Measurements from ENCODE around the gene LHFPL4. TPM values are rescaled to one million over a fixed set of nuclear protein-coding genes. Genes with fewer than 3 reads are reported as not detected.

Gene LHFPL4
- polyA plus RNA-seq, 1 experiment: not detected

DNA sequence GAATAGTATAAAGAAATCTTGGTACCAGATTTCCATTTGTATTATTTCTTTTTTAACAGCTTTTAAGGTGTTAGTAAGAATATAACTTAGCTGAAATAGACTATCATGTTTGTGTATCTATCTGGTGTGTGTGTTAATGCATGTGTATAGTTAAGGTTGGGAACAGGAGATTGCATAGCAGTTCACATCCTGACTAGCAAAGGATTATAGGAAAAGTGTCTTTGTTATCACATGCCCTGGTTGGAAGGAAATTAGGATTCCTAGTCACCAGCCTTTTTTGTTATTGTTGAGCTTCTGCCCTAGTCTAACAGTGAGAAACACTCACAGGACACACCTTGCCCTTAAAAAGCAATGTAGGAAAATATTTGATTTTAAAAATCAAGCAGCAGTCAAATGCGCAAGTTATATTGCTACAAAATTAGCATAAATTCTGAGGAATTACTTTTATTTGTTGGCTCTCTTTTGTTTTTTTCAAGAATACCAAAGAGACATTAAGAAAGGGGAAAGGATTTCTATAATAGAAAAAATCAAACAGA, 98.0 kb downstream of the LHFPL4 start:
- POLR2A ChIA-PET: no interaction called here
- CTCF ChIA-PET: interaction anchor here (0.7 to 1.6 kb wide), 2 partner anchors 15 to 103 kb away, joined by 3 to 7 read pairs; no protein-coding TSS in a partner anchor

DNA sequence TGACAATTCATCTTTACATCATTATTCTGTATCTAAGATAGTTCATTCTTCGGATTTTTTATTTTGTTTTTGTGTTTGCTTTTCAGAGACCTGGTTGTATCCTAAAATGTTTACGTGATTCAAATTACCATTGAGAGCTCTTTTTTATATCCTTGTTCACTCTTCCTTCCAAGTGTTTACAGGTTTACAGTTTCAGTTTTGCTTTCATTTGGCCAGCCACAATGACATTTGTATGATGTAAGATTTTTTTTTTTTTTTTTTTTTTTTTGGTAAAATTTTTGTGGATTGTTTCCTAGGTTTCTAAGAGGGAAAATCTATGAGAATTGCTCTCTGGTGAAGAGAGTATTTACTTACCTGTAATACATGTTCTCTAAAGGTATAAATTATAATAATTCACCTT, 101.2 kb downstream of the LHFPL4 start:
- no peak for DNase-seq (ENCODE audit: low read depth)
- TF ChIP-seq, protein P1, sequence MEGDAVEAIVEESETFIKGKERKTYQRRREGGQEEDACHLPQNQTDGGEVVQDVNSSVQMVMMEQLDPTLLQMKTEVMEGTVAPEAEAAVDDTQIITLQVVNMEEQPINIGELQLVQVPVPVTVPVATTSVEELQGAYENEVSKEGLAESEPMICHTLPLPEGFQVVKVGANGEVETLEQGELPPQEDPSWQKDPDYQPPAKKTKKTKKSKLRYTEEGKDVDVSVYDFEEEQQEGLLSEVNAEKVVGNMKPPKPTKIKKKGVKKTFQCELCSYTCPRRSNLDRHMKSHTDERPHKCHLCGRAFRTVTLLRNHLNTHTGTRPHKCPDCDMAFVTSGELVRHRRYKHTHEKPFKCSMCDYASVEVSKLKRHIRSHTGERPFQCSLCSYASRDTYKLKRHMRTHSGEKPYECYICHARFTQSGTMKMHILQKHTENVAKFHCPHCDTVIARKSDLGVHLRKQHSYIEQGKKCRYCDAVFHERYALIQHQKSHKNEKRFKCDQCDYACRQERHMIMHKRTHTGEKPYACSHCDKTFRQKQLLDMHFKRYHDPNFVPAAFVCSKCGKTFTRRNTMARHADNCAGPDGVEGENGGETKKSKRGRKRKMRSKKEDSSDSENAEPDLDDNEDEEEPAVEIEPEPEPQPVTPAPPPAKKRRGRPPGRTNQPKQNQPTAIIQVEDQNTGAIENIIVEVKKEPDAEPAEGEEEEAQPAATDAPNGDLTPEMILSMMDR (IDR thresholded peaks at IDR 0.05; ENCODE audit: insufficient read depth, low read depth, low read length): no peak
- H3K27me3 ChIP-seq (ENCODE audit: control insufficient read depth, insufficient read depth, low read length): no peaks in the 10 kb centered on the region
- ChIA-PET CTCF (no interaction called here), POLR2A (no interaction called here)
- H3K4me3 ChIP-seq (ENCODE audit: low read depth, low read length): no peak overlapping the region
- peaks cover 12% of the 10 kb centered on the region for H3K36me3 ChIP-seq (ENCODE audit: control insufficient read depth, insufficient read depth, low read length)

More for the DNA sequence above, 98.0 kb downstream of the LHFPL4 start:
- TF ChIP-seq, protein P1 (IDR thresholded peaks at IDR 0.05; ENCODE audit: insufficient read depth, low read depth, low read length): no peak
- no peaks in the 10 kb centered on the region for H3K27me3 ChIP-seq (ENCODE audit: control insufficient read depth, insufficient read depth, low read length)
- no peak overlapping the region for H3K4me3 ChIP-seq (ENCODE audit: low read depth, low read length)
- no peak for DNase-seq (ENCODE audit: low read depth)
- H3K36me3 ChIP-seq (ENCODE audit: control insufficient read depth, insufficient read depth, low read length): peaks cover 1% of the 10 kb centered on the region

DNA sequence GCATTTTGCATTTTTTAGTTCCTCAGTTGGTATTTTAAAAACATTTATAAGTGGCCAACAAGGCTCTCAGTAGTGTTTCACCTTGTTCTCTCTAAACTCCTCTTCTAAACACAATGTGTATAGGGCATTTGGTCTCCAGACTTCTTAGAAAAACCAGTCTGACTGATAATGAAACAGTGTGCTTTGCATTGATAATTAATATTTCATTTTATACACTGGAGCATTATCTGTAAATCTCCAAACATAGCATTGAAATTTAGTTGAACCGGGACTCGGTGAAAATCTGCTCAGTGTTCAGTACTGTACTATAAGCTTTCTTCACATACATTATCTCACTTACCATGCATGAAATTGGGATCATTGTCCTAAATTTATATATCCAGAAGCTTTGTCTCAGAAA, 102.6 kb downstream of the LHFPL4 start:
- CTCF ChIA-PET: no interaction called here

DNA sequence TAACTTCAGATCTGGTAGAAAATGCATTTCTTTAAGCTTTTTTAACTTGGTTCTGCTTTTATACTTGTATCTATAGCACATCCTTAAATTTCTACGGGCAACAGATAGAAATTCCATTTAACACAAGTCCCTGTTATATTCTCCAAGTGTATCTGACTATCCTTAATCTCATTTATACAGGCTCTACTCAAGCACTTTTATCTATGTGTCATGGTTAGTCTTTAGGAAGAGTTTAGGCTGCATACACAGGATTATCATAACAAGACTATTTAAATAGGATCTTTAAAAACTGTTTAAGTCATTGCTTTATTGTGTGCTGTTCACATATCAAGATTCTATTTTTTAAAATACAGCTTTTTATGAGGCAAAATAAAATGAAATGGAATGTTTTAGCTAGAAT, 103.5 kb downstream of the LHFPL4 start:
- no peaks in the 10 kb centered on the region for H3K27me3 ChIP-seq (ENCODE audit: control insufficient read depth, insufficient read depth, low read length)
- CTCF ChIA-PET: interaction anchor here (0.9 kb wide), 1 partner anchor 10 kb away, joined by 3 read pairs; no protein-coding TSS in a partner anchor
- DNase-seq (ENCODE audit: low read depth): no peak
- TF ChIP-seq, protein P1 (IDR thresholded peaks at IDR 0.05; ENCODE audit: insufficient read depth, low read depth, low read length): no peak
- H3K36me3 ChIP-seq (ENCODE audit: control insufficient read depth, insufficient read depth, low read length): peaks cover 15% of the 10 kb centered on the region
- POLR2A ChIA-PET: no interaction called here
- no peak overlapping the region for H3K4me3 ChIP-seq (ENCODE audit: low read depth, low read length)

More for the DNA sequence above, 102.6 kb downstream of the LHFPL4 start:
- Histone ChIP-seq H3K36me3 (ENCODE audit: control insufficient read depth, insufficient read depth, low read length) (peaks cover 15% of the 10 kb centered on the region), H3K27me3 (ENCODE audit: control insufficient read depth, insufficient read depth, low read length) (no peaks in the 10 kb centered on the region), H3K4me3 (ENCODE audit: low read depth, low read length) (no peak overlapping the region)
- POLR2A ChIA-PET: no interaction called here
- no peak for DNase-seq (ENCODE audit: low read depth)
- TF ChIP-seq, protein P1 (IDR thresholded peaks at IDR 0.05; ENCODE audit: insufficient read depth, low read depth, low read length): no peak

DNA sequence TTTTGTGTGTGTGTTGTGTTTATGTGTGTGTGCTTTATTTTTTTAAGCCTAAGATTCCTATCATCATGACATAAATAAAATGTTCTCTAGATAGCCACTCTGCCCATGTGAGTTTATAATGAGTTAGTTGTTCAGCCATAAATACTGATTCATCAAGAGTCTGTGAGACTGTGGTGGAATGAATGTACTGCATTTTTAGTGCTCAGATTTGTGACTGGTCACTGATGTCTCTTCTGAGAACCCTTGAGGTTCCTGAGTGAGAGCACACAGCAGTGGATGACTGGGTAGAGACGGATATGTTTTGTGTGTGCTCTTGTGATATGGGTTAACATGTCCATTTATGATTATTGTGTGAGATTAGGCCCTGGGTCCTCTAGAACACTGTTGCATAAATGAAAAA, 105.0 kb downstream of the LHFPL4 start:
- TF ChIP-seq, protein P1 (IDR thresholded peaks at IDR 0.05; ENCODE audit: insufficient read depth, low read depth, low read length): no peak
- DNase-seq (ENCODE audit: low read depth): no peak
- H3K27me3 ChIP-seq (ENCODE audit: control insufficient read depth, insufficient read depth, low read length): no peaks in the 10 kb centered on the region
- no peak overlapping the region for H3K4me3 ChIP-seq (ENCODE audit: low read depth, low read length)
- ChIA-PET CTCF (interaction anchor here (2.1 kb wide), 1 partner anchor 10 kb away, joined by 7 read pairs; no protein-coding TSS in a partner anchor), POLR2A (no interaction called here)
- H3K36me3 ChIP-seq (ENCODE audit: control insufficient read depth, insufficient read depth, low read length): peaks cover 16% of the 10 kb centered on the region

Other genes starting within 250 kb of the LHFPL4 start
- gene THUMPD3, start 190.8 kb downstream of the LHFPL4 start, polyA plus RNA-seq (2011; rRNA removed): 18.2 and 38.5 TPM in 2 replicates
- gene SETD5, start 156.2 kb downstream of the LHFPL4 start, polyA plus RNA-seq (2011; rRNA removed): 47.4 and 55.1 TPM in 2 replicates
- gene MTMR14, start 95.7 kb upstream of the LHFPL4 start, polyA plus RNA-seq (2011; rRNA removed): 29.4 and 35.4 TPM in 2 replicates
- gene CPNE9, start 150.0 kb upstream of the LHFPL4 start, polyA plus RNA-seq (2011; rRNA removed): not detected in 2 replicates
- 5.7 and 10.0 TPM in 2 replicates for gene BRPF1, start 177.9 kb upstream of the LHFPL4 start, polyA plus RNA-seq (2011; rRNA removed)
- gene OGG1, start 196.1 kb upstream of the LHFPL4 start, polyA plus RNA-seq (2011; rRNA removed): 27.3 and 40.9 TPM in 2 replicates
- 21.6 and 32.6 TPM in 2 replicates for gene CAMK1, start 216.1 kb upstream of the LHFPL4 start, polyA plus RNA-seq (2011; rRNA removed)
- 84.6 and 113 TPM in 2 replicates for gene TADA3, start 238.7 kb upstream of the LHFPL4 start, polyA plus RNA-seq (2011; rRNA removed)
- gene ARPC4, start 239.3 kb upstream of the LHFPL4 start, polyA plus RNA-seq (2011; rRNA removed): 238 and 257 TPM in 2 replicates

All from BJ (cell line).